ENCODE results near the gene GRAMD2A. TPM values are rescaled to one million over a fixed set of nuclear protein-coding genes. Genes with fewer than 3 reads are reported as not detected.

Gene GRAMD2A
- total RNA-seq, 1 donor from 2014 or later = not detected

DNA sequence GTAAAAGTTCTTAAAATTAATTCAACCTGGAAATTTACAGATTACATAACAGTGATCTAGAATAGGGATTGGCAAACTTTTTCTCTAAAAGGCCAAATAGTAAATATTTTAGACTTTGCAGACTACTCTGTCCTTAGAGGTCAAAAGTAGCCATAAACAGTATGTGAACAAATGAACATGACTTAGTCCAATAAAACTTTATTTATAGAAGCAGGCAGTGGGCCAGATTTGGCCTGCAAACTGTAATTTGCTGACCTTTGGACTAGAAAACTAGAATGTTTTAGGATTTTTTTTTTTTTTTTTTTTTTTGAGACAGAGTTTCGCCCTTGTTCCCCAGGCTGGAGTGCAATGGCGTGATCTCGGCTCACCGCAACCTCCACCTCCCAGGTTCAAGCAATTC is 67.3 kb downstream of the GRAMD2A start:
- ATAC-seq (ENCODE audit: low read depth) (no peak), DNase-seq (no peak)
- Mint-ChIP-seq H3K27ac (no peak overlapping the region), H3K9me3 (no peaks in the 10 kb centered on the region), H3K27me3 (no peaks in the 10 kb centered on the region), H3K36me3 (ENCODE audit: low read depth) (no peaks in the 10 kb centered on the region), H3K4me3 (no peak overlapping the region), H3K4me1 (no peaks in the 10 kb centered on the region)
- POLR2A ChIA-PET = no interaction called here
- CTCF ChIA-PET = interaction anchor here (1.4 kb wide), 1 partner anchor 25 kb away, joined by 3 read pairs; no protein-coding TSS in a partner anchor
- intact Hi-C loops (cut with micrococcal nuclease) = no loop called here
- TF ChIP-seq, protein P1, sequence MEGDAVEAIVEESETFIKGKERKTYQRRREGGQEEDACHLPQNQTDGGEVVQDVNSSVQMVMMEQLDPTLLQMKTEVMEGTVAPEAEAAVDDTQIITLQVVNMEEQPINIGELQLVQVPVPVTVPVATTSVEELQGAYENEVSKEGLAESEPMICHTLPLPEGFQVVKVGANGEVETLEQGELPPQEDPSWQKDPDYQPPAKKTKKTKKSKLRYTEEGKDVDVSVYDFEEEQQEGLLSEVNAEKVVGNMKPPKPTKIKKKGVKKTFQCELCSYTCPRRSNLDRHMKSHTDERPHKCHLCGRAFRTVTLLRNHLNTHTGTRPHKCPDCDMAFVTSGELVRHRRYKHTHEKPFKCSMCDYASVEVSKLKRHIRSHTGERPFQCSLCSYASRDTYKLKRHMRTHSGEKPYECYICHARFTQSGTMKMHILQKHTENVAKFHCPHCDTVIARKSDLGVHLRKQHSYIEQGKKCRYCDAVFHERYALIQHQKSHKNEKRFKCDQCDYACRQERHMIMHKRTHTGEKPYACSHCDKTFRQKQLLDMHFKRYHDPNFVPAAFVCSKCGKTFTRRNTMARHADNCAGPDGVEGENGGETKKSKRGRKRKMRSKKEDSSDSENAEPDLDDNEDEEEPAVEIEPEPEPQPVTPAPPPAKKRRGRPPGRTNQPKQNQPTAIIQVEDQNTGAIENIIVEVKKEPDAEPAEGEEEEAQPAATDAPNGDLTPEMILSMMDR (IDR thresholded peaks at IDR 0.05) = no peak

DNA sequence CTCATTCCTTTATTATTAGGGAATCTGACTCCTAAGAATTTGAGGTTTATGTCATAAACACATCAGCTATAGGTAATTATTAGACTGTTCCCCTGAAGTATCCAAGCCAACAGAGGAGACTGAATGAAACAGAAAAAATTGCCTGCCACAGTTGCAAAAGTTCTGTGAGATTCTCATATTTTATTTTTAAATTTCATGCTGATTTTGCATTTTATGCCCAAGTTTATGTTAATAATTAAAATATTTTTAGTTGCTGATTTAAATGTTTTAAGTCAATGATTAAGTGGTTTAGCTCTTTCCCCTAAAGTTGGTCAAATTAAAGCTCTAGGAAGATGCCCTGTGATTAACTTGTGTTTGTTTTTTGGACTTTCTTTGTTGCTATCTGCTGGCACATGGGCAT is 69.2 kb downstream of the GRAMD2A start:
- Mint-ChIP-seq H3K27ac (no peak overlapping the region), H3K4me3 (no peak overlapping the region), H3K36me3 (ENCODE audit: low read depth) (no peaks in the 10 kb centered on the region), H3K9me3 (no peaks in the 10 kb centered on the region), H3K27me3 (no peaks in the 10 kb centered on the region), H3K4me1 (no peaks in the 10 kb centered on the region)
- CTCF ChIA-PET = no interaction called here
- DNase-seq = no peak
- ATAC-seq (ENCODE audit: low read depth) = no peak
- intact Hi-C loops (cut with micrococcal nuclease) = no loop called here
- POLR2A ChIA-PET = interaction anchor here (0.5 to 0.7 kb wide), 2 partner anchors 32 to 286 kb away, joined by 3 to 4 read pairs; no protein-coding TSS in a partner anchor
- TF ChIP-seq, protein P1 (IDR thresholded peaks at IDR 0.05) = no peak

GRCh38 chr15:72127724-72128322 is 69.8 kb downstream of the GRAMD2A start:
- ATAC-seq (ENCODE audit: low read depth) (no peak), DNase-seq (no peak)
- Mint-ChIP-seq H3K4me3 (no peak overlapping the region), H3K36me3 (ENCODE audit: low read depth) (no peaks in the 10 kb centered on the region), H3K9me3 (no peaks in the 10 kb centered on the region), H3K27me3 (no peaks in the 10 kb centered on the region), H3K4me1 (no peaks in the 10 kb centered on the region), H3K27ac (no peak overlapping the region)
- CTCF ChIA-PET = no interaction called here
- TF ChIP-seq, protein P1 (IDR thresholded peaks at IDR 0.05) = no peak
- POLR2A ChIA-PET = interaction anchor here (0.5 to 0.7 kb wide), 2 partner anchors 31 to 285 kb away, joined by 3 to 4 read pairs; no protein-coding TSS in a partner anchor
- intact Hi-C loops (cut with micrococcal nuclease) = no loop called here

- H3K36me3 Mint-ChIP-seq (ENCODE audit: low read depth) = no peaks in the 10 kb centered on the region
- ChIA-PET POLR2A (no interaction called here), CTCF (no interaction called here)
- H3K4me1 Mint-ChIP-seq = peaks cover 3% of the 10 kb centered on the region
- no peaks in the 10 kb centered on the region for H3K9me3 Mint-ChIP-seq
- intact Hi-C loops (cut with micrococcal nuclease) = no loop called here
- no peaks in the 10 kb centered on the region for H3K27me3 Mint-ChIP-seq
- H3K27ac Mint-ChIP-seq = no peak overlapping the region
- ATAC-seq (ENCODE audit: low read depth) (no peak), DNase-seq (no peak)
- TF ChIP-seq, protein P1 (IDR thresholded peaks at IDR 0.05) = no peak
- no peak overlapping the region for H3K4me3 Mint-ChIP-seq
Measured at GRCh38 chr15:72124218-72124617, 73.4 kb downstream of the GRAMD2A start.

DNA sequence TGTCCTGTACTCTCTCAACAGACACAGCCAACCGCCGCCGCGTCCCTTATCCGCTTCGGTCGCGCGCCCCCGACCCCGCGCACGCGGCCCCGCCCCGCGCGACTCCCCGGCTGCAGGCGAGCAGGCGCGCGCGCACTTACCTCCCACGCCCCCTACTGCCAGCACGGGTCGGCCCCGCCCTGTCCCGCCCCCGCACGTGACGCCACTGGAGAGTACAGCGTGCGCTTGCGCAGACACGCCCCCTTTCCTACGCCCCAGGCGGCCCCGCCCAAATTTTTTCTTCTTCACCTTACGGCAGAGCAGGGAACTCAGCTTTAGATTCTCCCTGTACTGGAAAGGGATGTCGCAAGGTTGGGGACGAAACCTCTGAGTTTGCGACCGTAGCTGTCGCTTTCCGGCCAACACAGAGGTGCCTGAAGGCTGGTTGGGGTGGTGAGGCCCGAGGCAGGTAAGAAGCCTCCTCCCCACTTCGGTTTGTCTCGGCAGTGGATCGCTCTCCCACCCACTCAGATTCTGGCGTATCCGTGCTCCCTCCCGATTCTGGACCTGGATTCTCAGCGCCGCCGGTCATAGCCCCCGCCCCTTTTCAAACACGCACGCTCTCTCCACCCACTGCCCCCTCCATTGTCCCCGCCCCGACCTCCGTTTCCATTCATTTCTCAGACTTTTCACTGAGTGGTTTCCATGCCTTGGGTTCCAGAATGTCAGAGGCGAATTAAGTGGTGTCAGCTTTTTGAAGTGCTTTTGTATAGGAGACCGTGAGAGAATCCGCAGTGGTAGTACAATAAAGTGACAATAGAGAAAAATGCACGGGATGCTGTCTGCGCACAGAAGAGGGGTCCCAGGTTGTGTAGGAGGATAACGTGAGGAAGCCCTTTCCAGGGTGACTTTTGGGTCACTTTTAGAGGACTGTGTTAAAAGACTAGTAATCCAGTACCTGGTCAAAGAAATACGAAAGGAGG is 79.3 kb downstream of the GRAMD2A start, which contains the start of the genes MYO9A and SENP8:
TSS of gene MYO9A (minus strand) at position 134 of the 962 bp plus-strand sequence. CDS start 71,587 bp downstream, outside the sequence.
TSS of gene SENP8 (plus strand) at position 387 of the 962 bp plus-strand sequence. CDS start 21,221 bp downstream, outside the sequence.
- Mint-ChIP-seq H3K36me3 (ENCODE audit: low read depth) (peaks cover 10% of the 10 kb centered on the region), H3K4me3 (peak within 1 kb of the TSS; percentile 99), H3K9me3 (no peaks in the 10 kb centered on the region), H3K27me3 (no peaks in the 10 kb centered on the region), H3K4me1 (peaks cover 31% of the 10 kb centered on the region), H3K27ac (peak within 1 kb of the TSS; percentile 99)
- TF ChIP-seq, protein P1 (IDR thresholded peaks at IDR 0.05) = no peak
- DNase-seq (peak; percentile 93), ATAC-seq (ENCODE audit: low read depth) (peak; percentile 74)
- ChIA-PET POLR2A (interaction anchor here (0.6 to 2.0 kb wide), 11 partner anchors 23 to 462 kb away, joined by 3 to 14 read pairs (median 4); partner anchors contain the start of gene PKM), CTCF (no interaction called here)
- intact Hi-C loops (cut with micrococcal nuclease) = loop anchor here (1.0 to 5.0 kb wide), 8 partner anchors 110 to 664 kb away; partner anchors contain the start of genes ADPGK, ARIH1, BBS4 and CELF6
